Measurements from ENCODE around the gene ARHGEF1.

ARHGEF1 gene

GRCh38 chr19:41956621-41957020 lies 73.6 kb downstream of the ARHGEF1 start:
- DNase-seq (ENCODE audit: low spot score) = no peak

Data from LoVo (cell line).